ENCODE measurements around the gene FERD3L. TPM values are rescaled to one million over a fixed set of nuclear protein-coding genes. Genes with fewer than 3 reads are reported as not detected.

Gene FERD3L
- total RNA-seq, 1 experiment from 2014 or later, result not detected

DNA sequence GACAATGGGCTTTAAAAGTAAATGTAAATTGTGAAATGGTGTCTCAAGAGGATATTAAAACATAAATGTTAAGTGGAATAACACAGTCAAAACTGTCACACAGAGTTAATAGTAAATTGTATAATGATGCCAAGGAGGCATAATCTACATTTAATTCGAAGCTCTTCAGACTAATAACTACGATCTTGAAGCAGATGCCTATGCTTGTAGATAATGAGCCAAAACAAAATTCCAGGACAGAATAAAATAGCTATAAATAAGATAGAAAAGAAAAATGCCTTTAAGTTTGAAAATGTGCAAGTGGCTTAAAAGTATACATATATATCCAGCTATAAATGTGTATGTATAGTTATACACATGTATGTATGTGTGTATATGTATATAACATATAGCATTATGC is 45.3 kb downstream of the FERD3L start:
- no peak for DNase-seq (ENCODE audit: low read depth)

DNA sequence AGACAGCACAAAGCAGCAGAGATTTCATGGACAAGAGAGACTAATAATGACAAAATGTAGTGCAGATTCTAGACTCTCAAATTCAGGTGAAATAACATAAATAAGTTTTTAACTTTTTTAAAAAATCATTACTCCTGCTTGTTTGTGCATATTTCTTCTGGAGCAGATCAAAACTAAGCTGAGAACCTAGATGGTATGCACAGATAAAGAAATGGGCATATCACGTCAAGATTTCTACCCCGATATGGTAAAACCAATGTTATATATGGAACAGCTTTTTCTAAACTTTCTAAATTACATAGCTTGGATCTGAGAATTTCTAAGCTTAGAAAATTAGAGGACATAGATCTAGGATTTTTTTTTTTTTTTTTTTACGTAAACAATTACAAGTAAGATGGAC is 46.0 kb downstream of the FERD3L start:
- no peak for DNase-seq (ENCODE audit: low read depth)

- no peak for DNase-seq (ENCODE audit: low read depth)
Observed at GRCh38 chr7:19098510-19098909, 46.7 kb downstream of the FERD3L start.

DNA sequence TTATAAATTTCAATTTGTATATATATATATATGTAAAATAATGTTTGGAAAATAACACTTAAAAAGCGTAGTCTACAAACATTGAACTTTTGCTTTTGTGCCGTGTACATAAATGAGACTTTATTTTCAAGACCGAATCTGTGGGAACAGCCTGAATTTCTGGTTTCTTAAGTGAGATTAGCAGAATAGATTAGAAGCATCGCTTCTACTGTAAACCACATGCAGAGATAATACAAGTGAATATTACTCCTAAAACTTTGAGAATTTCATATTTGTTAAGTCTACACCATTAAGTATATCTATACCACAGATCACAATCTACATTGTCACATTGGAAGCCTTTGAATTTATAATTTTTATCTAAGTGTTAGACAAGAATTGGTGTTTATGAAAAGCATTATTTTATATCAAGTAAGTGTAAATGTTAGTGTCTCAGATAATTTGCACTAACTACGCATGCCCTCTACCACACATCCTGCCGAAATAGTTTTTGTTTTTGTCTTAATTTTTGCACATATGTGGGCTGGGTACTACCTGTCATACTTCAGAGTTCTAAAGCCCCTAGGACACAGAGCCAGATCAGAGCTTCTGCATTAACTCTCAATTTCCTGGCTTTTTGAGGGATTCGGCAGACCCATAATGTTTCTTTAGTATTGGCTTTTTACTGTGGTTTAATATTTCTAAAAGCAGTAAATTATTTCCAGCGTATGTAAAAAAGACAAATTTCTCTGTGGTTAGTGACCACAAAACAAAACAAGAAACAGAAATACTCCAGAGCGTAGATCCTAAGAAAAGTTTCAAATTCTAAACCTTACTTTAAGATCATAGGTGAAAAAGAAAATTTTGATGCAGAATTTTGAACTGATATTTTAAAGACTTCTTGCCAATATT is 47.8 kb downstream of the FERD3L start:
- no peak for DNase-seq (ENCODE audit: low read depth)

- no peak for DNase-seq (ENCODE audit: low read depth)
Observed at GRCh38 chr7:19095353-19095860, 49.8 kb downstream of the FERD3L start.

Other genes starting within 250 kb of the FERD3L start
- 15.0 and 24.0 TPM in 2 replicates for gene TWIST1, start 27.8 kb downstream of the FERD3L start, total RNA-seq (2014; rRNA removed; shearing (Covaris generic))